ENCODE measurements around the gene DCAF5. TPM values are rescaled to one million over a fixed set of nuclear protein-coding genes. Genes with fewer than 3 reads are reported as not detected.

Gene DCAF5
- total RNA-seq, 4 donors from 2014 or later = 38.7 to 57.8 (median 48.9) TPM

DNA sequence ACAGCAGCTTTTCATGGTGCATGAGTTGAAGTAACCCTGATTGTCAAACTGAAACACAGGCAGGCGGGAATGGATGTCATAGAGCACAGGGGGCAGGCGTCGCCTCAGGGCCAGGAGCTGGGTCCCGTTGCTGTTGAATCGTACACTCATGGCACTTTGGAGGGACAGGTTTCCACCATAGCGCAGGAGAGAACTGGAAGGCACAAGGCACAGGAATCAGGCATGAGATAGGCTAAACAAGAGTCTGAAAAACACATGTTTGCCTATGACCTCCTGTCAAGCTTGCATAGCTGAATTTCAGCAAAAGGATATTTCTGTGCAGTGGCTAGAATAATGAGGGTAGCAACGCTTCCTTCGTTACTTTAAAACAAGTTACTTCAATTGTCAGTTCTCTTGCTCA is 61.2 kb downstream of the DCAF5 start:
- no peaks in the 10 kb centered on the region for H3K27me3 ChIP-seq
- H3K9me3 ChIP-seq = no peaks in the 10 kb centered on the region
- H3K4me3 ChIP-seq = no peak overlapping the region
- DNase-seq = no peak
- peaks cover 0 to 9% (median 0%) of the 10 kb centered on the region in 4 donors for H3K4me1 ChIP-seq
- H3K27ac ChIP-seq = no peak overlapping the region
- TF ChIP-seq POLR2A (IDR thresholded peaks at IDR 0.05) = no peak
- TF ChIP-seq, protein P1, sequence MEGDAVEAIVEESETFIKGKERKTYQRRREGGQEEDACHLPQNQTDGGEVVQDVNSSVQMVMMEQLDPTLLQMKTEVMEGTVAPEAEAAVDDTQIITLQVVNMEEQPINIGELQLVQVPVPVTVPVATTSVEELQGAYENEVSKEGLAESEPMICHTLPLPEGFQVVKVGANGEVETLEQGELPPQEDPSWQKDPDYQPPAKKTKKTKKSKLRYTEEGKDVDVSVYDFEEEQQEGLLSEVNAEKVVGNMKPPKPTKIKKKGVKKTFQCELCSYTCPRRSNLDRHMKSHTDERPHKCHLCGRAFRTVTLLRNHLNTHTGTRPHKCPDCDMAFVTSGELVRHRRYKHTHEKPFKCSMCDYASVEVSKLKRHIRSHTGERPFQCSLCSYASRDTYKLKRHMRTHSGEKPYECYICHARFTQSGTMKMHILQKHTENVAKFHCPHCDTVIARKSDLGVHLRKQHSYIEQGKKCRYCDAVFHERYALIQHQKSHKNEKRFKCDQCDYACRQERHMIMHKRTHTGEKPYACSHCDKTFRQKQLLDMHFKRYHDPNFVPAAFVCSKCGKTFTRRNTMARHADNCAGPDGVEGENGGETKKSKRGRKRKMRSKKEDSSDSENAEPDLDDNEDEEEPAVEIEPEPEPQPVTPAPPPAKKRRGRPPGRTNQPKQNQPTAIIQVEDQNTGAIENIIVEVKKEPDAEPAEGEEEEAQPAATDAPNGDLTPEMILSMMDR (IDR thresholded peaks at IDR 0.05) = no peak
- peaks cover 0 to 38% (median 0%) of the 10 kb centered on the region in 3 donors for H3K36me3 ChIP-seq

DNA sequence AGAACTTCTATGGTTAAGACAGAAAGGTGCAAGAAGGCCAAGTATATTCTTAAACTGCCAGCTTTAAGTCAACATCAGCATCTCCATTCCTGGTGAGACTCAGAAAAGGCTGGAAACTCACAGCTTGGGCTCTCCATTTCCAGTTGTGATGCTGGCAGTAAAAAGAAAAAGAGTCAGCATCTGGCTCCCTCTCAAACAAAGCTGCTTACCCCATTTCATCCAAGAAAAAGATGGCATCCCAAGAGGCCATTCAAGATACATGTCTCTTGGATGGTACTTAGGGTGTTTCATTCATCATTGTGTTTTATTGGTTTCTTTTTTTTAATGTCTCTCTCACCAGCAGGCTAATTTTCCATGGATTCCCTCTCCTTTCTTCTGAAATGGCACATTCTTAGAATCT is 61.9 kb downstream of the DCAF5 start:
- no peak for TF ChIP-seq POLR2A (IDR thresholded peaks at IDR 0.05)
- TF ChIP-seq, protein P1 (IDR thresholded peaks at IDR 0.05) = no peak
- Histone ChIP-seq H3K27ac (no peak overlapping the region), H3K27me3 (no peaks in the 10 kb centered on the region), H3K4me1 (peaks cover 0 to 9% (median 0%) of the 10 kb centered on the region in 4 donors), H3K9me3 (no peaks in the 10 kb centered on the region), H3K4me3 (no peak overlapping the region), H3K36me3 (peaks cover 0 to 43% (median 0%) of the 10 kb centered on the region in 3 donors)
- DNase-seq = no peak

DNA sequence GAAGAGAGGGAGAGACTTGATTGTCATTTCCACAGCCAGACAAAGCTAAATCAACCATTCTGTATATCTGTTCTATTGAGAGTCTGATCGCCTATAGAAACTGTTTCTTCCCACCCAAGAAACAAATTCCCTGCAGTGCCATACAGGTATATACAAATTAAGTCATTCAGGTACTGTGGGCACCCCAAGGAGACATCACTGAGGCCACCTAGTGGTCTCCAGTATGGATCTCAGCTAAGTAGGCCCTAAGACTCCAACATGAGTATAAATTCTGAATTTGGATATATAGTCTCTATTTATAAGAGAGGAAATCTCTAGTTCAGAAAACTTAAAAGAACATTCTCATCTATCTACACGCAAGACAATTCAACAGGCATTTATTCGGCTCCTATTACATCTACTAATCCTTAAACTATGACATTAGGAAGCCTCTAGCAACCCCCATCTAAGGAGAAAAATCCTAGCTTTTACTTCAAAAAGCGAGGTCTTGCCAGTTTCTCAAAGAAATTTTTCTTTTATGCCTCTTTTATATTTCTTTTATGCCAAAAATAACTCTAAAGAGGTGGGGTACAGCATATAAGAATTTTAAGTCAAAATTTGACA is 62.6 kb downstream of the DCAF5 start:
- H3K27me3 ChIP-seq = no peaks in the 10 kb centered on the region
- DNase-seq = peak in 1 of 3 donors; percentile 57
- H3K4me3 ChIP-seq = no peak overlapping the region
- H3K36me3 ChIP-seq = peaks cover 0 to 46% (median 0%) of the 10 kb centered on the region in 3 donors
- no peak for TF ChIP-seq POLR2A (IDR thresholded peaks at IDR 0.05)
- TF ChIP-seq, protein P1 (IDR thresholded peaks at IDR 0.05) = peak in 4 of 6 experiments; percentile 49 to 70 (median 66)
- no peaks in the 10 kb centered on the region for H3K9me3 ChIP-seq
- H3K4me1 ChIP-seq = peaks cover 0 to 9% (median 0%) of the 10 kb centered on the region in 4 donors
- H3K27ac ChIP-seq = no peak overlapping the region

DNA sequence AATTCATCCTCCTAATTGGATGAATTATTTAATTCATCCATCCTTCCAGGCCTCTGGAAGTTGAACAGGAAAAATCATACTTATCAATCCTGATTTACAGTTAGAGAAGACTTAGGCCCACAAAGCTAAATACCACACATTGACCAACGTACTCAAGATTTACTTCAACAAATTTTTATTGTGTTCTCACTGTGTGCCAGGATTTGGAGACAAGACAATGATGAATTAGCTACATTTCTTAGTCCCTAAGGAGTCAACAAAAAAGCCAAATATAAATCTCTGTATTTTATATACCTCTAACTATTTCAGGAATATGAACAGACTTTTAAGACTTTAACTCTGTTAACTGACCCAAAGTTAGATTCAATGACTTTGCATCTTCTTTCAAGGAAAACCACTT is 63.9 kb downstream of the DCAF5 start:
- Histone ChIP-seq H3K9me3 (no peaks in the 10 kb centered on the region), H3K4me3 (no peak overlapping the region), H3K27me3 (no peaks in the 10 kb centered on the region), H3K27ac (peak overlapping the region in 1 of 4 donors; percentile 67), H3K4me1 (peaks cover 0 to 5% (median 0%) of the 10 kb centered on the region in 4 donors), H3K36me3 (peaks cover 0 to 59% (median 0%) of the 10 kb centered on the region in 3 donors)
- no peak for TF ChIP-seq POLR2A (IDR thresholded peaks at IDR 0.05)
- TF ChIP-seq, protein P1 (IDR thresholded peaks at IDR 0.05) = no peak
- no peak for DNase-seq

DNA sequence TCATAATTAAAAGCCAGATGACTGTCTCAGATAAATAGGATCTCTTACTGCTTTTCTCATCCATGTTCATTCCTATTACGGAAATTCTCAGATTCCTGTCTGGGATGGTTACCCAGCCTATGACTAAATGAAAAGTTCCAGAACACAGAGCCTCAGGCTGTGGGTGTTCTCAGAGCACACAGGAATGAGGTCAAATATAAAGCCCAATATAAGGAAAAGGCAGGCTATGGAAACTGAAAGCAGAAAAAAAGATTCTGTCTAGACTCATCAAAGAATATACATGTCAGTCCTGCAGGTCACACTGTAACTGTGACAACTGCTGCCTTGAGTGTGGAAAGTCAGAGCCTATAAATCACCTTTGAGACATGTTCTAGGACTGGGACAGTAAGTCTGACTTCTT is 64.3 kb downstream of the DCAF5 start:
- no peak for DNase-seq
- H3K36me3 ChIP-seq = peaks cover 0 to 63% (median 0%) of the 10 kb centered on the region in 3 donors
- peaks cover 0 to under 1% (median 0%) of the 10 kb centered on the region in 4 donors for H3K4me1 ChIP-seq
- H3K9me3 ChIP-seq = no peaks in the 10 kb centered on the region
- TF ChIP-seq, protein P1 (IDR thresholded peaks at IDR 0.05) = no peak
- TF ChIP-seq POLR2A (IDR thresholded peaks at IDR 0.05) = no peak
- H3K27me3 ChIP-seq = no peaks in the 10 kb centered on the region
- no peak overlapping the region for H3K4me3 ChIP-seq
- H3K27ac ChIP-seq = peak overlapping the region in 1 of 4 donors; percentile 67
